ENCODE measurements around the gene FRMD8.

Gene FRMD8

GRCh38 chr11:65432686-65433582 is 46.5 kb downstream of the FRMD8 start:
- TF ChIP-seq CTCF (IDR thresholded peaks at IDR 0.05; ENCODE audit: extremely low read depth, insufficient read depth, missing control alignments), result peak; percentile 45
- in situ Hi-C loops (cut with MboI; ENCODE audit: low pct_unique_long_range_greater_than_20kb, low sequenced_read_pairs, unreplicated experiment), result loop anchor here (5.0 kb wide), 1 partner anchor 69 kb away; no protein-coding TSS in a partner anchor
- DNase-seq (ENCODE audit: low spot score), result no peak

GRCh38 chr11:65433657-65434056 is 47.2 kb downstream of the FRMD8 start:
- TF ChIP-seq CTCF (IDR thresholded peaks at IDR 0.05; ENCODE audit: extremely low read depth, insufficient read depth, missing control alignments), result no peak
- in situ Hi-C loops (cut with MboI; ENCODE audit: low pct_unique_long_range_greater_than_20kb, low sequenced_read_pairs, unreplicated experiment), result loop anchor here (5.0 kb wide), 1 partner anchor 69 kb away; no protein-coding TSS in a partner anchor
- DNase-seq (ENCODE audit: low spot score), result no peak

- TF ChIP-seq CTCF (IDR thresholded peaks at IDR 0.05; ENCODE audit: extremely low read depth, insufficient read depth, missing control alignments), result no peak
- in situ Hi-C loops (cut with MboI; ENCODE audit: low pct_unique_long_range_greater_than_20kb, low sequenced_read_pairs, unreplicated experiment), result loop anchor here (5.0 kb wide), 1 partner anchor 68 kb away; no protein-coding TSS in a partner anchor
- no peak for DNase-seq (ENCODE audit: low spot score)
Measured at GRCh38 chr11:65434057-65434666, 47.7 kb downstream of the FRMD8 start.

GRCh38 chr11:65434667-65435410 is 48.4 kb downstream of the FRMD8 start:
- no peak for DNase-seq (ENCODE audit: low spot score)
- in situ Hi-C loops (cut with MboI; ENCODE audit: low pct_unique_long_range_greater_than_20kb, low sequenced_read_pairs, unreplicated experiment), result loop anchor here (5.0 kb wide), 1 partner anchor 67 kb away; no protein-coding TSS in a partner anchor

GRCh38 chr11:65435411-65435931 is 49.0 kb downstream of the FRMD8 start:
- TF ChIP-seq CTCF (IDR thresholded peaks at IDR 0.05; ENCODE audit: extremely low read depth, insufficient read depth, missing control alignments), result no peak
- in situ Hi-C loops (cut with MboI; ENCODE audit: low pct_unique_long_range_greater_than_20kb, low sequenced_read_pairs, unreplicated experiment), result no loop called here
- no peak for DNase-seq (ENCODE audit: low spot score)

More at GRCh38 chr11:65434667-65435410, 48.4 kb downstream of the FRMD8 start:
- no peak for TF ChIP-seq CTCF (IDR thresholded peaks at IDR 0.05; ENCODE audit: extremely low read depth, insufficient read depth, missing control alignments)

- no peak for TF ChIP-seq CTCF (IDR thresholded peaks at IDR 0.05; ENCODE audit: extremely low read depth, insufficient read depth, missing control alignments)
- in situ Hi-C loops (cut with MboI; ENCODE audit: low pct_unique_long_range_greater_than_20kb, low sequenced_read_pairs, unreplicated experiment), result no loop called here
- no peak for DNase-seq (ENCODE audit: low spot score)
Measured at GRCh38 chr11:65435981-65436411, 49.6 kb downstream of the FRMD8 start.

All from GM13977 (cell line).